B cell (primary cell): Measurements from ENCODE around the gene LMTK3. TPM values are rescaled to one million over a fixed set of nuclear protein-coding genes. Genes with fewer than 3 reads are reported as not detected.

Source experiments
- ATAC-seq: fragments of 200-7000 bp; cut with Tn5 transposase; one replicate; pipeline ENCODE4 v1.10.0; 2021; ENCODE audit warnings: low read depth, mild to moderate bottlenecking, moderate number of reproducible peaks, moderate library complexity
- CTCF ChIA-PET: fragments of 350-600 bp; sonication (Branson Sonifier 250); formaldehyde crosslinking; loops from one replicate; lab custom pipeline; 2021; ENCODE audit warnings: antibody characterized with exemption, inconsistent platforms; lab: Charles Lee
- POLR2A ChIA-PET: fragments of 350-600 bp; sonication (Branson Sonifier 250); formaldehyde crosslinking; loops from one replicate; lab custom pipeline; 2021; ENCODE audit warnings: antibody characterized with exemption; lab: Charles Lee
- DNase-seq: peaks from one replicate; pipeline ENCODE4 v3.0.0; 2013
- H2AFZ ChIP-seq: 2 replicates; pipeline ENCODE4 v1.6.1; 2012; ENCODE audit warnings: mild to moderate bottlenecking, low read depth, low read length; ENCODE audit not compliant: insufficient read depth, poor library complexity, severe bottlenecking
- H3K27ac ChIP-seq, 2 donors: 1 replicate in 1 of 2; 2 replicates in 1 of 2; pipeline ENCODE4 v1.5.1; 2012 to 2013; ENCODE audit warnings: low read length in 2 of 2, mild to moderate bottlenecking in 2 of 2, moderate library complexity in 1 of 2
- H3K27me3 ChIP-seq, 4 experiments: fragments of 200-600 bp in 1 of 4; sonication (generic) in 1 of 4; replicated peaks in 1 of 4; 1 replicate in 2 of 4; 2 replicates in 2 of 4; pipeline versions ENCODE4 v1.6.1 to v1.7.0; 2013 to 2016; ENCODE audit warnings: low read length in 3 of 4, mild to moderate bottlenecking in 2 of 4, mixed read lengths in 1 of 4, moderate library complexity in 1 of 4; ENCODE audit not compliant: insufficient read depth in 4 of 4, control insufficient read depth in 3 of 4; ENCODE audit errors: control extremely low read depth in 1 of 4
- H3K36me3 ChIP-seq, 2 experiments: replicated peaks in 1 of 2; 1 replicate in 1 of 2; 2 replicates in 1 of 2; pipeline versions ENCODE4 v1.6.1 to v1.7.1; 2013; ENCODE audit warnings: low read length in 1 of 2; ENCODE audit not compliant: insufficient read depth in 2 of 2, control insufficient read depth in 1 of 2; ENCODE audit errors: control extremely low read depth in 1 of 2, extremely low read depth in 1 of 2
- H3K4me1 ChIP-seq, 2 donors: fragments of 200-600 bp in 1 of 2; sonication (generic) in 1 of 2; 1 replicate in 1 of 2; 2 replicates in 1 of 2; pipeline versions ENCODE4 v1.5.1 to v1.6.1; 2013 to 2017; ENCODE audit warnings: low read length in 2 of 2; ENCODE audit not compliant: control insufficient read depth in 2 of 2, insufficient read depth in 2 of 2
- H3K4me2 ChIP-seq: replicated peaks from 2 replicates; pipeline ENCODE3; 2012; ENCODE audit warnings: mild to moderate bottlenecking, low read depth, low read length; ENCODE audit not compliant: poor library complexity, severe bottlenecking
- H3K4me3 ChIP-seq, 5 experiments: fragments of 200-600 bp in 1 of 5; sonication (generic) in 1 of 5; 1 replicate in 3 of 5; 2 replicates in 2 of 5; pipeline versions ENCODE4 v1.5.1 to v1.7.0; 2011 to 2016; ENCODE audit warnings: low read length in 4 of 5, mild to moderate bottlenecking in 4 of 5, low read depth in 2 of 5, control low read depth in 1 of 5, moderate library complexity in 1 of 5; ENCODE audit not compliant: insufficient read depth in 1 of 5; ENCODE audit errors: control extremely low read depth in 1 of 5, extremely low read depth in 1 of 5
- H3K79me2 ChIP-seq: fragments of 200-600 bp; sonication (generic); one replicate; pipeline ENCODE4 v1.6.0; 2016; ENCODE audit warnings: low read length; ENCODE audit not compliant: control insufficient read depth, insufficient read depth
- H3K9ac ChIP-seq: fragments of 200-600 bp; sonication (generic); 2 replicates; pipeline ENCODE4 v1.6.1; 2017; ENCODE audit warnings: mild to moderate bottlenecking, low read length, moderate library complexity
- H3K9me3 ChIP-seq, 3 donors: one replicate each; pipeline versions ENCODE4 v1.6.1 to v1.7.1; 2013; ENCODE audit warnings: low read length in 2 of 3; ENCODE audit not compliant: control insufficient read depth in 2 of 3, insufficient read depth in 1 of 3; ENCODE audit errors: control extremely low read depth in 1 of 3
- H4K20me1 ChIP-seq: 2 replicates; pipeline ENCODE4 v1.6.0; 2012; ENCODE audit warnings: mild to moderate bottlenecking, low read length; ENCODE audit not compliant: insufficient read depth, control insufficient read depth, poor library complexity, severe bottlenecking
- H3K27ac Mint-ChIP-seq: one replicate; pipeline ENCODE4 v1.8.0; 2021; ENCODE audit warnings: mixed read lengths
- H3K27me3 Mint-ChIP-seq: one replicate; pipeline ENCODE4 v1.8.0; 2021; ENCODE audit warnings: mixed read lengths
- H3K4me1 Mint-ChIP-seq: one replicate; pipeline ENCODE4 v1.8.0; 2021; ENCODE audit warnings: mixed read lengths
- H3K4me3 Mint-ChIP-seq: one replicate; pipeline ENCODE4 v1.8.0; 2021; ENCODE audit warnings: mixed read lengths
- H3K9me3 Mint-ChIP-seq: one replicate; pipeline ENCODE4 v1.8.0; 2022; ENCODE audit warnings: mixed read lengths; ENCODE audit not compliant: insufficient read depth
- EZH2 ChIP-seq: IDR thresholded peaks from 2 replicates; pipeline ENCODE4 v1.6.1; 2012; ENCODE audit warnings: borderline replicate concordance, low read depth, mild to moderate bottlenecking, moderate library complexity, low read length; ENCODE audit not compliant: insufficient read depth, poor library complexity, severe bottlenecking
- WGBS: methylation state at CpG from one replicate; pipeline ENCODE4 v1.1.5; 2013; ENCODE audit warnings: missing lambda C conversion rate; ENCODE audit not compliant: insufficient coverage; 5-methylcytosine and 5-hydroxymethylcytosine counted together
- intact Hi-C: fragments of 100-400 bp; cut with micrococcal nuclease; formaldehyde crosslinking; loops from one replicate; pipeline ENCODE4 v1.10.0; 2022
- polyA plus RNA-seq: library from polyadenylated mRNA; depleted of rRNA; stranded (reverse); fragments of >200 nt; gene quantifications from 2 replicates; pipeline ENCODE4 v1.2.3, GENCODE V29; 2012
- total RNA-seq, 2 donors: library from RNA; stranded (reverse); fragments of 120-200 nt in 1 of 2; gene quantifications; 1 replicate in 1 of 2; 2 replicates in 1 of 2; pipeline versions ENCODE4 v1.2.3 to v1.2.4, GENCODE V29; 2013 to 2022
- TF ChIP-seq, protein P1 (sequence below): fragments of 200-600 bp; IDR thresholded peaks from one replicate; pipeline ENCODE4 v1.8.0; 2022; ENCODE audit warnings: antibody characterized with exemption, mild to moderate bottlenecking

The LMTK3 gene
- total and polyA plus RNA-seq, 2 donors (not counting 1 experiment from before 2014, with no cell fraction given) = 0.19 to 1.6 TPM

DNA sequence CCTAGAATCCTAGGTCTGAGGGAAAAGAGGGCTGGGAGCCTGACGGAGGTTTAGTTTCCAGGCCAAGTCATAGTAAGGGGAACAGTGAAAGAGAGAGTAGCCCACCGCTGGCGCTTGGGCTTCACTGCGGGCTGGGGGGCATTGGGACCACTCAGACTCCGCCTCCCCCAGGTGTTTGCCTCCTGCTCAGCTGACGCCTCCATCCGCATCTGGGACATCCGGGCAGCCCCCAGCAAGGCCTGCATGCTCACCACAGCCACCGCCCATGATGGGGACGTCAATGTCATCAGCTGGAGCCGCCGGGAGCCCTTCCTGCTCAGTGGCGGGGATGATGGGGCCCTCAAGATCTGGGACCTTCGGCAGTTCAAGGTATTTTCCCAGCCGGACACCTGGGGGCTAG, 60.8 kb downstream of the LMTK3 start:
- 96% methylated on average over 13 of the region's 15 CpGs for WGBS
- no peak overlapping the region for H3K4me2 ChIP-seq
- no peak for ATAC-seq
- H3K9ac ChIP-seq = no peak overlapping the region
- no peaks in the 10 kb centered on the region for H3K9me3 ChIP-seq
- H3K79me2 ChIP-seq = peaks cover 31% of the 10 kb centered on the region
- intact Hi-C loops = no loop called here
- Mint-ChIP-seq H3K27ac (no peak overlapping the region), H3K4me3 (no peak overlapping the region), H3K4me1 (peaks cover 23% of the 10 kb centered on the region), H3K27me3 (no peaks in the 10 kb centered on the region), H3K9me3 (no peaks in the 10 kb centered on the region)
- TF ChIP-seq, protein P1, sequence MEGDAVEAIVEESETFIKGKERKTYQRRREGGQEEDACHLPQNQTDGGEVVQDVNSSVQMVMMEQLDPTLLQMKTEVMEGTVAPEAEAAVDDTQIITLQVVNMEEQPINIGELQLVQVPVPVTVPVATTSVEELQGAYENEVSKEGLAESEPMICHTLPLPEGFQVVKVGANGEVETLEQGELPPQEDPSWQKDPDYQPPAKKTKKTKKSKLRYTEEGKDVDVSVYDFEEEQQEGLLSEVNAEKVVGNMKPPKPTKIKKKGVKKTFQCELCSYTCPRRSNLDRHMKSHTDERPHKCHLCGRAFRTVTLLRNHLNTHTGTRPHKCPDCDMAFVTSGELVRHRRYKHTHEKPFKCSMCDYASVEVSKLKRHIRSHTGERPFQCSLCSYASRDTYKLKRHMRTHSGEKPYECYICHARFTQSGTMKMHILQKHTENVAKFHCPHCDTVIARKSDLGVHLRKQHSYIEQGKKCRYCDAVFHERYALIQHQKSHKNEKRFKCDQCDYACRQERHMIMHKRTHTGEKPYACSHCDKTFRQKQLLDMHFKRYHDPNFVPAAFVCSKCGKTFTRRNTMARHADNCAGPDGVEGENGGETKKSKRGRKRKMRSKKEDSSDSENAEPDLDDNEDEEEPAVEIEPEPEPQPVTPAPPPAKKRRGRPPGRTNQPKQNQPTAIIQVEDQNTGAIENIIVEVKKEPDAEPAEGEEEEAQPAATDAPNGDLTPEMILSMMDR = no peak
- TF ChIP-seq EZH2 = no peak
- H3K36me3 ChIP-seq = peaks cover 0 to 75% of the 10 kb centered on the region in 2 experiments
- peaks cover 35% of the 10 kb centered on the region for H4K20me1 ChIP-seq
- CTCF ChIA-PET = no interaction called here
- DNase-seq = no peak
- H2AFZ ChIP-seq = no peak overlapping the region
- H3K27me3 ChIP-seq = no peaks in the 10 kb centered on the region
- POLR2A ChIA-PET = no interaction called here
- no peak overlapping the region for H3K27ac ChIP-seq
- H3K4me1 ChIP-seq = peaks cover 6 to 11% of the 10 kb centered on the region in 2 donors
- H3K4me3 ChIP-seq = no peak overlapping the region

- CTCF ChIA-PET = no interaction called here
- POLR2A ChIA-PET = no interaction called here
- no peak overlapping the region for H3K27ac Mint-ChIP-seq
- Histone ChIP-seq H3K4me2 (no peak overlapping the region), H3K4me1 (peaks cover 6 to 9% of the 10 kb centered on the region in 2 donors), H3K36me3 (peaks cover 0 to 71% of the 10 kb centered on the region in 2 experiments), H3K4me3 (no peak overlapping the region), H4K20me1 (peaks cover 31% of the 10 kb centered on the region), H3K9me3 (no peaks in the 10 kb centered on the region), H3K27me3 (no peaks in the 10 kb centered on the region), H3K9ac (no peak overlapping the region), H3K79me2 (peaks cover 27% of the 10 kb centered on the region), H2AFZ (no peak overlapping the region), H3K27ac (no peak overlapping the region)
- intact Hi-C loops = no loop called here
- H3K4me1 Mint-ChIP-seq = peaks cover 28% of the 10 kb centered on the region
- DNase-seq (no peak), ATAC-seq (no peak)
- no peaks in the 10 kb centered on the region for H3K9me3 Mint-ChIP-seq
- H3K27me3 Mint-ChIP-seq = no peaks in the 10 kb centered on the region
- WGBS = 98% methylated on average over 21 of the region's 23 CpGs
- TF ChIP-seq, protein P1 = no peak
- TF ChIP-seq EZH2 = no peak
- no peak overlapping the region for H3K4me3 Mint-ChIP-seq
Observed at GRCh38 chr19:48450441-48450840, 61.2 kb downstream of the LMTK3 start.
